PC-9 (cell line): Measurements from ENCODE around the gene DMRT1.

Experiments
- CTCF ChIP-seq: fragments of 200-600 bp; sonication (generic); conservative IDR thresholded peaks from 2 replicates; pipeline ENCODE4 v1.6.1; 2017; ENCODE audit warnings: mixed run types, antibody characterized with exemption, mild to moderate bottlenecking, moderate library complexity
- EZH2 ChIP-seq: fragments of 200-600 bp; sonication (generic); IDR thresholded peaks from 2 replicates; pipeline ENCODE4 v1.8.0; 2017; ENCODE audit warnings: antibody characterized with exemption, low read depth

DNA sequence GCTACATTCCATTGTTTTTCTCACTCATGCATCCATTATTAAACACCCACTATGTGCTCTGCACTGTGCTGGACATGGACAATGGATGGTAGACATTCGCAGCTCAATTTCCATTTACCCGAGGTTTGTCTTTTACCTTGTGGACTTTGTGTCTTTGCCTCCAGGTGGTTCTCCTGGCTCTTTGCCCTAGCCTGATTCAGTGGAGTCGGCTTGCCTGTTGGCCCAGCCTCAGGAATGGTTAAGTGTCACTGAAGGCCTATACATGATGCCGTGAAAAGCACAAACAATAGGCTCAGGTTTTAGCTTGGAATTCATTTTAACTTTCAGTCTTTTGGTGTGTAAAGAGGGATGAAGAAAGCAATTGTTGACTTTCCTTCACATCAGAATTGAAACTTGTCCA lies 118.4 kb downstream of the DMRT1 start:
- TF ChIP-seq CTCF, result no peak
- no peak for TF ChIP-seq EZH2
